CD4-positive, alpha-beta T cell treated with Interleukin-12 subunit alpha and Interleukin-12 subunit beta, for 1 hour (primary cell): Measurements from ENCODE around the gene F10.
"Not testable (repeated sequence)": the region's sequence is repeated elsewhere in the genome, so short reads cannot be mapped to it uniquely, and the experiment has no call there.

Experiments used
- DNase-seq: peaks from one replicate; pipeline ENCODE4 v3.0.0-alpha.2; 2020

Gene F10

GRCh38 chr13:113086991-113087922 is 35.3 kb upstream of the F10 start:
- DNase-seq, result no peak

DNA sequence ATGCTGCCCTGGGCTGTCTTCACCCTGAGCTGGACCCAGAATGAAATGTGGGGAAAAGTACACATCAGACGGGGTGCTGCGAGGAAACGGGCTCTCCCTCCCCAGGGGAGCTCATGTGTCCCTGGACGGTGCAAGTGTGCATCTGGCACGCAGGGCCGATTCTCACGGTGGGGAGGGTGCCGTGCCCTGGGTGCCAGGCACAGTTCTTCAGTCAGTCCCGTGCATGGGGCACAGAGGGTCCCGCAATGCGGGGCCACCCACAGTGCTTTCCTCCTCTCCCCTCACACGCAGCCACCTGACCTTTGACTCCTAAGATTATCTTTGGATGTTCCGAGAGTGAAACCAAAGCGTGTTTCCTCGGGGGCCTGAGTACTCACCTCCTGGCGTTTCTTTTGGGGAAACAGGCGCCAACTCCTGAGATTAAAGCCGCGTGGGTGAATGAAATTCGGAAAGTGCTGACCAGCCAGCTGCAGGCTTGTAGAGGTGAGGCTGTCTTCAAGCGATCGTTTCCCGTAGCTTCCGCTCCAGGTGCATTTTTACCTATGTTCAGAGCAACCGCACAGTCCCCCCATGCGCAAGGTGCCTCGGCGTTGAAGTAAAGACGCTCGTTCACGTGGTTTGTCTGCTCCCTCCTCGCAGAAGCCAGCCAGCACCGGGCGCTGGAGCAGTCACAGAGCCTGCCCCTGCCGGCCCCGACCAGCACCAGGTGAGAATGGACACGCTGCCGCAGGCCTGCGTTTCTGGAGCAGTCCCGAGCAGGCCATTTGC is 34.5 kb upstream of the F10 start:
- no peak for DNase-seq

DNA sequence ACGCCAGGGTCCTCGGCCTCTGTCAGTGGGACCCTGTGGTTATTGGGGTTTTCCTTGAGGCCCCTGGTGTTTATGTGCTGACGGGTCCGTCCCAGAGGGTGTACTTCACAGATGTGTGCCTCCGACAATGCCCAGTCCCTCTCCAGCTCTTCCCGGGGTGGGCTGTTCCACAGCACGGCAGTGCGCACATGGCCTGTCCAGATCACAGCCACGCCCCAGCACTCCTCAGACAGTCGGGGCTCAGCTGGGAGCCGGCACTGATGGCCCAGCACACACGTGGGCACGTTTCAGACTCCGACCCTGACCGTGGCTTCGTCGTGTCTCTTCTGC is 33.9 kb upstream of the F10 start:
- no peak for DNase-seq

- DNase-seq, result no peak
Measured at GRCh38 chr13:113089693-113090414, 32.7 kb upstream of the F10 start.

GRCh38 chr13:113090415-113090770 is 32.2 kb upstream of the F10 start:
- no peak for DNase-seq

GRCh38 chr13:113090806-113091205 is 31.8 kb upstream of the F10 start:
- no peak for DNase-seq

DNA sequence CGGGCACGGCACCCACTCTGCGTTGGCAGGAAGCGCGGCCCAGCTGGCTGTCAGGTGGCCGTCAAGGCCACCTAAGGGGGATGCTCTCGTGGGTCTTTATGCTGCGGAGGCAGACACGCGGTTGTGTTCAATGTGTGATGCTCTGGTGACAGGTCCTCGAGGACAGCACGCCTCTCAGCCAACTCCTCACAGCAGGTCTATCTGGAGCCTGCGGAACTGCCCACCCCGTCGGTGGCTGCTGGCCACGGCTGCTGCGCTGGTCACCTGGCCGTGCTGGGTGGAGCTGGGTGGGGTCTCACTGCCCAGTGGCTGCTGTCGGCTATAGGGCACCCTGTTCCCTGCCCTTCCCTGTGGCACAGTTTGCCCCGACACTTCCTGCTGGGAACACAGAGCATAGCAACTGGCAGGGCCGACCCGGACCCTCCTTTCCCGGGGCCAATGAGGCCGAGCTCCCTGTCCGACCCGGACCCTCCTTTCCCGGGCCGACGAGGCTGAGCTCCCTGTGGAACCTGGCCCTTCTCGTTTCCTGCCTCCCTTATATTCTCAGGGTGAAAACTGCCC is 31.3 kb upstream of the F10 start:
- no peak for DNase-seq

GRCh38 chr13:113091891-113092775 is 30.5 kb upstream of the F10 start:
- no peak for DNase-seq

GRCh38 chr13:113092776-113093579 is 29.6 kb upstream of the F10 start:
- DNase-seq, result no peak

GRCh38 chr13:113093580-113094409 is 28.8 kb upstream of the F10 start:
- no peak for DNase-seq

DNA sequence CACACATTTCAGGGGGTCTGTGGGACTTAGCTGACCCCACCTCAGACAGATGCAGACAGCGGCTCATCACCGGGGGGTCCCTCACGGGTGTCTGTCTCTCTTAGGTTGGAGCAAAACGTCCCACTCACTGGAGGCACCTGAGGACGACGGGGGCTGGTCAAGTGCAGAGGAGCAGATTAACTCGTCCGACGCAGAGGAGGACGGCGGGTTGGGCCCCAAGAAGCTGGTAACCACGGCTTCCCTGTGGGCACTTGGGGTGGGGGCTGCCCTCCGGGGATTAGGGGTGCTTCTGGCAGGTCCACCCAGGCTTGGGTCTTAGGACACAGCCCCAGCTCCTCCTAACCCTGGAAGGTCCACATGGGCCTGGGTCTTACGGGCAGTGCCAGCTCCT is 28.2 kb upstream of the F10 start:
- DNase-seq, result no peak

DNA sequence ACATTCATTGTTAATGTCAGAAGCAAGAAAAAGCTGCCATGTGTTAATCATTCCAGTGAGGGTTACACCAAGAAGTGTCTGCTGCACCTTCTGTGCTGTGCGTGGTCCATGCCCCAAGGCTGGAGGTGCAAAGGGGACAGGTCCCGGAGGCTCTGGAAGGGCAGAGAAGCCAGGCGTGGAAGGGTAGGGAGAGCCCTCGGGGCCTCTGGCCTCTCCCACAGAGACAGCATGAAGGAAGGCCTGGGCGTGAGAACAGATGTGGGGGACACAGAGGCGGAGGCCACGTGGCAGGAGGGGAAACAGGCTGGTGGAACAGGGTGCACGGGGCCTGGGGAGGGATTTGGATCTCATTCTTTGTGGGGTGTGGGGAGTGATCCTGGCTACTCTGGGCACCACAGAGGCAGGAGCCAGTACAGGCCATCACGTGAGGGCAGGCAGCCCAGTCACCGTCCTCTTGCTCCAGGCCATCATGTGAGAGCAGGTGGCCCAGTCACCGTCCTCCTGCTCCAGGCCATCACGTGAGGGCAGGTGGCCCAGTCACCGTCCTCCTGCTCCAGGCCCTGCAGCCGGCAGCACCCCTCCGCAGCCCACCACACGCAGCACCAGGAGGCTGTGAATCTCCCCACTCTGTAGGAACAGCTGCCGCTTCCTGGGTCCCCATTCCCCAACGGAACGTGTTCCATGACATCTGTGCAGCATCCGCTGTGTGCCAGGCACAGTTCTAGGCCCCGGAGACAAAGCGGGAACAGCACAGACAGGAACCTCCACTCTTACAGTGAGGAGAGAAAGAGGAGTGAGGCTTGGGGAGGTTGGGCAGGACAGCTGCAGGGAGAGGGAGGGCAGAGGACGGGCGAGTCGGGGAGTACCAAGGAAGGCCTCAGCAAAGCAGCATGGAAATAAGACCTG is 27.2 kb upstream of the F10 start:
- DNase-seq, result no peak

- no peak for DNase-seq
Measured at GRCh38 chr13:113096052-113096744, 26.4 kb upstream of the F10 start.

DNA sequence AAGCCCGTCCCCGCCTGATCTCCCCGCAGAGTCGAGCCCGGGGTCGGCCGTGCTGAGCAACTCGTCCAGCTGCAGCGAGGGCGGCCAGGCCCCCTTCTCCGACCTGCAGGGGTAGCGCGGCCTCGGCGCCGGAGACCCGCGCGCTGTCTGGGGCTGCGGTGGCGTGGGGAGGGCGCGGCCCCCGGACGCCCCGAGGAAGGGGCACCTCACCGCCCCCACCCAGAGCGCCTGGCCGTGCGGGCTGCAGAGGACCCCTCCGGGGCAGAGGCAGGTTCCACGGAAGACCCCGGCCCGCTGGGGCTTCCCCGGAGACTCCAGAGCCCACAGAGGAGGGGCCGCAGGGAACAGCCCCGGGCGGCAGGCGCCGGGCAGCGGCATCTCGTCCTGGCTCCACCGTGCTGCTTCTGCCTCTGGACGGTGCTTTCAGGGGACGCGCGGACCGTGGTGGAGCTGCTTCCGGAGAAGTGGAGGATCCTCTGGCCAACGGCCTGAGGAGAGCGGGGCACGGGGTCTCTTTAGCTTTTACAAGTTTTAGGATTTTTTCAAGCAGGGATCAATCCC is 25.8 kb upstream of the F10 start:
- no peak for DNase-seq

- DNase-seq, result no peak
Measured at GRCh38 chr13:113097651-113098050, 24.9 kb upstream of the F10 start.

- no peak for DNase-seq
Measured at GRCh38 chr13:113098162-113098732, 24.4 kb upstream of the F10 start.

- DNase-seq, result no peak
Measured at GRCh38 chr13:113099142-113099541, 23.5 kb upstream of the F10 start.

- DNase-seq, result not testable (repeated sequence)
Measured at GRCh38 chr13:113102302-113102701, 20.3 kb upstream of the F10 start.
